Measurements from ENCODE around the gene TMEM41B. TPM values are rescaled to one million over a fixed set of nuclear protein-coding genes. Genes with fewer than 3 reads are reported as not detected.
"Not testable (repeated sequence)": the region's sequence is repeated elsewhere in the genome, so short reads cannot be mapped to it uniquely, and the experiment has no call there.

Gene TMEM41B, protein sequence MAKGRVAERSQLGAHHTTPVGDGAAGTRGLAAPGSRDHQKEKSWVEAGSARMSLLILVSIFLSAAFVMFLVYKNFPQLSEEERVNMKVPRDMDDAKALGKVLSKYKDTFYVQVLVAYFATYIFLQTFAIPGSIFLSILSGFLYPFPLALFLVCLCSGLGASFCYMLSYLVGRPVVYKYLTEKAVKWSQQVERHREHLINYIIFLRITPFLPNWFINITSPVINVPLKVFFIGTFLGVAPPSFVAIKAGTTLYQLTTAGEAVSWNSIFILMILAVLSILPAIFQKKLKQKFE
- polyA plus RNA-seq (2013, experiment 1 of 2; ENCODE audit: insufficient read length): 26.9 TPM
- 26.7 TPM for polyA plus RNA-seq (2013, experiment 2 of 2; ENCODE audit: insufficient read length)

DNA sequence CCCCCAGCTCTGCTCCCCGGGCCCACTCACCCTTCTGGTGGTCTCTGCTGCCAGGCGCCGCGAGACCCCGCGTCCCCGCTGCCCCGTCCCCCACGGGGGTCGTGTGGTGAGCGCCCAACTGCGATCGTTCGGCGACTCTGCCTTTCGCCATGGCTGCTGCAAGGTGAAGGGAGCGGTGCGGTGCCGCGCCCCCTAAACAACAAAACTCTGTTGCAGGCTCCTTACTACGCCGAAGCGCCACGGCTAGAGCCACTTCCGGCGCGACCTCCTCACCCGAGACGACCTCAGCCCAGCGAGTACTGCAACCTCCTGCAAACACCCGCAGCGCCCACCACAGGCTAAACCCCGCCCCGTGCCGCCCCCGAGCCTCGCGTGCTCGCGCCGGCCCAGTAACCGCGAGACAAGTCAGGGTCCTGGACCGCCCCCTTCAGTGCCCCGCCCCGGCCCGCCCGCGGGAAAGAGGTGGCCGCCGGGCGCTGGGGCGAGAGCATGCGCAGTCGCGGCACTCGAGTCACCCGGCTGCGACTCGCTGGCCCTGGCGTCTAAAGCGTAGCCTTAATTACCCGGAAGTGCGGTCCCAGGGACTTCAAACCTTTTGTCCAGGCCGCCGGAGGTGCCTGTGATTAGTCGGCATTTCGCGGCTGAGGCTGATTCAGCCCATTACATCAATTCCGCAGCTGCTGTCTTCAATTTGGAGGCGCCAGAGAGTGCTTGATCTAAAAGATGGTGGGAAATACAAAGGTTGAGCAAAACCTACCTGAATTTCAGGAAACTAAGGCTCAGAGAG is at the start of gene TMEM41B:
Gene TMEM41B, minus strand, starts transcription at position 303 of the 787 bp plus-strand sequence. Its CDS starts 152 bp downstream, at position 151.
- peak; percentile 99 for DNase-seq

DNA sequence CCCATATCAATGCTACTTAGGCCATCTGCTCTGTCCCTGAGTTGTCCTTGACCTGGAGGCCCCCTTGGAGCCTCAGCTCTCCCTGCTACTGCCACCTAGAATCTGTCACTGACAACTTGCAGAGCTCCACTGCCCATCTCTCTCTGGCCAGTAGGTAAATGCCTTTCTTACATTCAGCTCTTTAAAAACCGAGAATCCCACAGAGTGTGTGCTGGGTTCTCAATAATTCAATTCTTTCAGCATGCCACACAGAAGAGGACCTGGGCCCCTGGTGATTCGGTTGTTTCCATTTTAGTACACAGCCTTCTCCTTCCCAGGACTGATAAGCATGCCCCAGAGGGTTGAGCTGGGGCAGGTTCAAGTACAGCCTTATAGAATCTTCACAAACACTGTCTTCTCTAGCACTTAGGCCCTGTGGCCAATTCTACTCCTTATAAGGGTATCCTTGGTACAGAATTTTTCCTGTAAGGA is 48.0 kb upstream of the TMEM41B start:
- peak; percentile 52 for DNase-seq

DNA sequence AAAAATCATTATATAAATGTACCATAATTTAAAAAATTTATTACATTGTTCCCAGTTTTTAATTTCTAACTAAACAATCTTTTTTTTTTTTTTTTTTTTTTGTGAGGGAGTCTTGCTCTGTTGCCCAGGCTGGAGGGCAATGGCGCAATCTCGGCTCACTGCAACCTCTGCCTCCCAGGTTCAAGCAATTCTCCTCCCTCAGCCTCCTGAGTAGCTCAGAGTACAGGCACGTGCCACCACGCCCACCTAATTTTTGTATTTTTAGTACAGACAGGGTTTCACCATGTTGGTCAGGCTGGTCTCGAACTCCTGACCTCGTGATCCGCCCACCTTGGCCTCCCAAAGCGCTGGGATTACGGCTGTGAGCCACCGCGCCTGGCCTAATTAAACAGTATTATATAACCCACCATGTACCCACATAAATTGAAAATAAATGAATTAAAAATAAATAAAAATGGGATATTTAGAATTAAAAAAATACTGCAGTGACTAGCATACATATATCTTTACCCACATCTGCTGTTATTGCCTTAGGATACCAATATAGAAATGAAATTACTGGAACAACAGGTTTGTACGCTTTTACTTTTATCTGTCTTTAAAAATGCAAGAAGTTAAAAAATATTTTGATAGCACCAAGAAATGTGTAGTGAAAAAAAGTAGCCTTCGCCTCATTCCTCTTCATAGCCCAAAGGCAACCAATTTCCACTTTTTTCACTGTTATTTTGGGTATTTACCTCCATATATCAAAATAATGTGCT is 46.6 kb upstream of the TMEM41B start:
- not testable (repeated sequence) for DNase-seq

DNA sequence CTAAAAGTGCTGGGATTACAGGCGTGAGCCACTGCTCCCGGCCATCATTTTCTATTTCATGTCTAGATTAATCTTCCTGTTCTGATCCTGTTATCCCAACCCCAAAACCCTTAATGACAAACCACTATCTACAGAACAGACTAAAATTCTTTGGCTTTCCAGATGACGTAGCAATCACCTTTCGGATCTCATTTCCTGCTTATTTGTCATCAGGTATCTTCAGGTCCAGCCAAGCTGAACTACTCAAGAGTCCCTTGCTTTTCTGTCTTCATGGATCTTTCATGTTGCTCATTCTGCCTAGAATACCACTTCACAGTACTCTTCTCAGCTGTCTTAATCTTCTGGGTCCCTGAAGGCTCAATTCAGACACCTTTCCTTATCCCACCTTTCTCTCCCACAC is 42.6 kb upstream of the TMEM41B start:
- no peak for DNase-seq

DNA sequence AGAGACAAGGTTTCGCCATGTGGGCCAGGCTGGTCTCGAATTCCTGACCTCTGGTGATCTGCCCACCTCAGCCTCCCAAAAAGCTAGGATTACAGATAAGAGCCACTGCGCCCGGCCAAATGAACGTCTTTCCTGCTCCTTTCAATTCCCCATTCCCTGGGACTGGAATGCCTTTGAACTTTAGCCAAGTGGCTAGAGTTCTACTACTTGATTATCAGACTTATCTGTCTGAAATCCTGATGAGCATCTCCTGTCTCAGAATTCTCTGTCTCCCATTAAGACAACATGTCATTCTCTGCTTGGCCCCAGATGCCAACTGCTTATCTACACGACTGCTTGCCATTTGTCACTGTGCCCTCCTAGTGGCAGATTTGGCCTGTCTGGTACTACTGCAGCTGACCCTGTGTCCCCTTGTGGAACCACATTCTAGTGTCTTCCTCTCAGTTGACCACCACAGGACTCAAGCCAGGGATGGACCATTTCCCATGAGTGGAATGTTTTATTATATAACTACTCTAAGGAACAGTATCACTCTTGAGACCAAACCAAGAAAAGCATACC is 37.0 kb upstream of the TMEM41B start:
- DNase-seq: no peak

DNA sequence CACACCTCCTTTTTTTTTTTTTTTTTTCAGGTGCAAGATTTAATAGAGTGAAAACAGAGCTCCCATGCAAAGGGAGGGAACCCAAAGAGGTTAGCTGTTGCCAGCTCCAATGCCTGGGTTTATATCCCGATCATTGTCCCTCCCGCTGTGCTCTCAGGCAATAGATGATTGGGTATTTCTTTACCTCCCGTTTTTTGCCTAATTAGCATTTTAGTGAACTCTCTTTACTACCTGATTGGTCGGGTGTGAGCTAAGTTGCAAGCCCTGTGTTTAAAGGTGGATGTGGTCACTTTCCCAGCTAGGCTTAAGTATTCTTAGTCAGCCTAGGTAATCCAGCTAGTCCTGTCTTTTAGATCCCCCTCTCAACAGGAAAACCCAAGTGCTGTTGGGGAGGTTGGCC is 33.4 kb upstream of the TMEM41B start:
- not testable (repeated sequence) for DNase-seq

DNA sequence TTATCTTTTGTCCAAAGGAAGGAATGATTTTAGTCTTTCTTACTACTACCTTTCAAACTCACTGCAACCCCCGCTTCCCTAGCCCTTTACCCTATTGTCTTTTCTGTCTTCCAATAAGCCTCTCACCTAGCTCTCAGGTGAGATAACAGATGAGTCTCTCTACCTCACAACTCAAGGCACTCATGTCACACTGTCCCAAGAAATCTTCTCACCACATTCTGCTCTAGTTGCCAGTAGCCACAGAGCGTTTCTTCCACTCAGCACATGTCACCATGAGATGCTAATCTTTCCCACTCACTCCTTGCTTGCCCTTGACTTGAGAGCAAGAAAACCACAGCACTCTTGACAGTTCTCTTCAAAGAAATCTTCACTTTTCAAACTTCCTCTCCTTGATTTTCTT is 32.7 kb upstream of the TMEM41B start:
- DNase-seq: no peak

DNA sequence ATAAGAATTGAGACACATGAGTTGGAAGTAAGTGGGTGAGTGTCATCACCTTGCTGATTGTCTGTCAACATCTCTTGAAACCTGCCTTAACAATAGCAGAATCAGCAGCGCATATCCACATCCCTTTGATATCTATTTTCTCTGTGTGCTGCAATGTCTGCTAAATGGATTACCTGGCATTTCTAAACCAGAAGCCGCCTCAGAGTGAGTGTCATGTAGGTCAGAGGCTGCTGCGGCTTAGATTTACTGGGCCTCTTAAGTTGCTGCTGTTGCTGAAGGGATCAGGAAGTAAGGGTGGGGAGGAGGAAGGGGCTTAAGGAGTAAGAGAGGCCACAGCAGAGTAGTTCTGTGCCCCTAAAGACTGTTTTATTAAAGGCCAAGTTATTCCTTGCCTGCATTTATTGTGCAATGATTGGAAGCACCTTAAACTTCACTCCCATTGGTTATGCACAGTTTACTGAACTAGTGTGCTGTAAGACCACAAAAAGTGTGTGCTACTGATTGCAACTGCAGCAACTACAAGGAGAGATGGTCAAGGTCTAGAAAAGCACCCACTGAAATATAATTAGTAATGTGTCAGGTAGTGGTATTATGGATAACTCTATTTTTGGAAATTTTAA is 29.8 kb upstream of the TMEM41B start:
- no peak for DNase-seq

DNA sequence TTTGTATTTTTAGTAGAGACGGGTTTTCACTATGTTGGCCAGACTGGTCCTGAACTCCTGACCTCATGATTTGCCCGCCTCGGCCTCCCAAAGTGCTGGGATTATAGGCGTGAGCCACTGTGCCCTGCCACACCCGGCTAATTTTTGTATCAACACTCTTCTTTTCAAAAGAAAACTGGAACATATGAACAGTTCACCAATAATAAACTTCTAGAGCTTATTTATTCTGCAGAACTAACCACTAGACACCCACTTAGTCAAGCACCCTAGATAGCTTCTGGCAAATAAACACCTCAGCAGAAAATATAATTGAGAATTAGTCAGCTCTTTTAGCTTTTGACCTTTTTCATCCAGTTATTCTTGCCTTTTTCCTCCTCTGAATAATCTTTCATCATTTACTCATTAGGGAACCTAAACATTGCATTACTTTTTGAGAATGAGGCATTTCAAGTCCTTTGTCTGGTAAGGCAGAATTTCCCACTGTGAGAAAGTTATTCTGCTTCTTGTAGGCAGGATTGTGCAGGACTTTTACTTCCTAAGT is 27.3 kb upstream of the TMEM41B start:
- no peak for DNase-seq

DNA sequence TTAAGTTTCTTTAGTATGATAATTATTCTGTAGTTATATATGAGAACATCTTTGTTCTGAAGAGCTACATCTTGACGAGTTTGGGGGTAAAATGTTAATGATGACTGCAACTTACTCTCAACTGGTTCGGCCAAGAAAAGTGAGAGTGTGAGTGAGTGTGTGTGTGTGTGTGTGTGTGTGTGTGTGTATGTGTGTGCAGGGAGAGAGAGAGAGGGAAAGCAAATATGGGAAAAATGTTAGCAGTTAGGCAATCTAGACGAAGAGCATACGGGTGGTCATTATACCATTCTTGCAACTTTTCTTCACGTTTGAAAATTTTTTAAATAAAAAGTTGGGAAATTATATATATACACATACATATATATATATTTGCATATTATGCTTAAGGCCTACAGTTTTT is 18.3 kb upstream of the TMEM41B start:
- peak; percentile 36 for DNase-seq

DNA sequence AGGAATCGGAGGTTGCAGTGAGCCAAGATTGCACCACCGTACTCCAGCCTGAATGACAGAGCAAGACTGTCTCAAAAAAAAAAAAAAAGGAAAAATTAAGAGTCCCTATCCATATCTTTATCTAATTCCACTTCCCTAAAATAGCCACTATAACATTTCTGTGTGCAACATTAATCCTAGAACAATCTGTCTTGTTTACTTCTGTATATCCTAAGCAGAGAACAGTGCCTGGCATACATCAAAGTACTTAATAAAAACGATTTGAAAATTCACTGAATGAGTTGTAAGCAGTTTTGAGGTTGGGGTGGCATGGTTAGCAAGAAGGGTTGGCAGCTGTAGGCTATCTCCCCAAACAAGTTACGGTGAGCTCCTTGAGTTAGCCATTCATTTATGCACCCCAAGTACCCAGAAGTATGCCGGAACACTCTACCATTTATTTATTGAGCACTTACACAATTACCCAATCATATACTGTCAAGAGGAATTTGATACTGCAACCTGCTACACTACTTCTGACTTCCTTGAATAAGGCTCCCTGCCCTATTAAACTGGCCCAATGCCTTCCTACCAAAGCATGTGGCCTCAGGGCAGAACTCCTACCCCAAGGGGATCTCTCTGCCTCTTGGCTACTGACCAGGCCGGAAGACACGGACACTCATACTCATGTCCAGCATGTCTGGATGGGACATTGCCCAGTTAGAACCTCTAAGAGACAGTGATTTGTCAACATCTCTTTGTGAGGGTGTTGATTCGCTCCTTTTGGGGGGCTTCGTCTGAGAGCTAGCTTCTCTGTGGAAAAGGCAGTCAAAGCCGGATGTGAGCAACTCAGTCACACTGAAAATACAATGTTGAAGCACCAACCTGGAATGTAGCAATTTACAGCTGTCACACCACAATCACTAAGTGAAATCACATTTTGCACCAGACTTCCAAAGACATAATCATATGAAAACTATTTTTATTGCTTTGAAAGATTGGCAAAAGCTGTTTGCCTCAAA is 16.3 kb upstream of the TMEM41B start:
- DNase-seq: peak; percentile 97

DNA sequence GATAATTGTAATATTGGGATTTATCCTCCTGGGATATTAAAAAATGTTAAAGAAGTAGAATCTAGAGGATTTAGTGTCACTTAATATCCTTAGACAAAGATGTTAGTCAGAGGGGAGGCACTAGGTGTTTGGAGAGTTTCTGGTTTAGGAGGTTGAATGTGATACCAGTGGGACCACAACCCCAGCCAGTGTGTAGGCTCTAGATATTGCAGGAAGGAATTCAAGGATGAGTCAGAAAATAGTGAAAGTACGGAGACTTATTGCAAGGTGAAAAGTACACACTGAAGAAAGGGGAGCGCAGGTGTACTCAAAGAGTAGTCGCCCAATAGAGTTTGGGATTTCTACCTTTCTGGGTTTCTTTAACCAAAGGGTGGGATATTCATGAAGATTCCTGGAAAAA is 5.7 kb upstream of the TMEM41B start:
- no peak for DNase-seq

DNA sequence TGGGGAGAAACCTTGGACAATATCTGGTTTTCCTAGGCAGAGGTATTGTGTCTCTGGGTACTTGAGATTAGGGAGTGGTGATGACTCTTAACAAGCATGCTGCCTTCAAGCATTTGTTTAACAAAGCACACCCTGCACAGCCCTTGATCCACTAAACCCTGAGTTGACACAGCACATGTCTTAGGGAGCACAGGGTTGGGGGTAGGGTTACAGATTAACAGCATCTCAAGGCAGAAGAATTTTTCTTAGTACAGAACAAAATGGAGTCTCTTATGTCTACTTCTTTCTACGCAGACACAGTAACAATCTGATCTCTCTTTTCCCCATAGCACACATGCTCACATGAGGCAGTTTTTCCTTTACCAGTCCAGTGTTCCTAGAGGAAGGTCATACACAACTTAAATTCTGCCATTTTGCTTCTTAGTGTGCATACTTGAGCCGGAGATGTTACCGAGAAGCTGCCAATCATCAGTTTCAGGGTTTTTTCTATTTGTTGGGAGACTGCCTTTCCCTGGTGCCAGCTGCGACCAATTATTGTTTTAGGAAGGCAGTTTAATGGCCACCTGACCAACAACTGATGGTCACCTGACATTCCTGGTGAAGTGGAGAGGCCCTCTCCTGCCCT is 5.1 kb upstream of the TMEM41B start:
- DNase-seq: not testable (repeated sequence)

DNA sequence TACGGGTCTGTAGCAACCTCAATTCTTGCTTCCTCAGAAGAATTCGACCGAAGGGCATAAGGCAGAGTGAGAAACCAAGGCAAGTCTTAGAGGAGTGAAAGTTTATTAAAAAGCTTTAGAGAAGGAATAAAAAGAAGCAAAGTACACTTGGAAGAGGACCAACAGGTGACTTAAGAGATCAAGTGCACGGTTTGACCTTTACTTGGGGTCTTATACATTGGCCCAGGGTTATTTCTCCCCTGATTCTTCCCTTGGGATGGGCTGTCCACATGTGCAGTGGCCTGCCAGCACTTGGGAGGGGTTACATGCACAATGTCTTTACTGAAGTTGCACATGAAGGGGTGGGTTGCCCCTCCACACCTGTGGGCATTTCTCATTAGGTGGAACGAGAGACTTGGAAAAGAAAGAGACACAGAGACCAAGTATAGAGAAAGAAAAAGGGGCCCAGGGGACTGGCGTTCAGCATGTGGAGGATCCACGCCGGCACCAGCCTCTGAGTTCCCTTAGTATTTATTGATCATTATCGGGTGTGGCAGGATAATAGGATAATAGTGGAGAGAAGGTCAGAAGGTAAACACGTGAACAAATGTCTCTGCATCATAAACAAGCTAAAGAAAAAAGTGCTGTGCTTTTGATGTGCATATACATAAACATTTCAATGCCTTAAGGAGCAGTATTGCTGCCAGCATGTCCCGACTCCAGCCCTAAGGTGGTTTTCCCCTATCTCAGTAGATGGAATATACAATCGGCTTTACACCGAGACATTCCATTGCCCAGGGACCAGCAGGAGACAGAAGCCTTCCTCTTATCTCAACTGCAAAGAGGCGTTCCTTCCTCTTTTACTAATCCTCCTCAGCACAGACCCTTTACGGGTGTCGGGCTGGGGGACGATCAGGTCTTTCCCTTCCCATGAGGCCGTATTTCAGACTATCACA is 4.3 kb upstream of the TMEM41B start:
- DNase-seq: not testable (repeated sequence)

DNA sequence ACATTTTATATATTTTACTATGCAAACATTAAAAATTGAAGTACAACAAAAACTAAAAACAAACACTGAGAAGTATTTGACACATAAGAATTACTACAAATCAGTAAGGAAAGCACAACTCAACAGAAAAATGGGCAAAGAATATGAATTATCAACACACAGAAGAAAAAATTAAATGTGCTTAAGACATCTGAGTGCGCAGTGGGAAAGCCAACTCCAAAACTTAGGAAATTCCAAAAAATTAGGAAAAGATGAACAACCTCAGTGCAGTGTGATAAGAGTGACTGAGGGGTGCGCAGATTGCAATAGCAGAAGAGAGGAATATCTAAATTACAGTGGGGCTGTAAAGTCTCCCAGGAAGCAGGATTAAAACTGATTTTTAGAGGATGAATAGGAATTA is 1.9 kb upstream of the TMEM41B start:
- DNase-seq: no peak

DNA sequence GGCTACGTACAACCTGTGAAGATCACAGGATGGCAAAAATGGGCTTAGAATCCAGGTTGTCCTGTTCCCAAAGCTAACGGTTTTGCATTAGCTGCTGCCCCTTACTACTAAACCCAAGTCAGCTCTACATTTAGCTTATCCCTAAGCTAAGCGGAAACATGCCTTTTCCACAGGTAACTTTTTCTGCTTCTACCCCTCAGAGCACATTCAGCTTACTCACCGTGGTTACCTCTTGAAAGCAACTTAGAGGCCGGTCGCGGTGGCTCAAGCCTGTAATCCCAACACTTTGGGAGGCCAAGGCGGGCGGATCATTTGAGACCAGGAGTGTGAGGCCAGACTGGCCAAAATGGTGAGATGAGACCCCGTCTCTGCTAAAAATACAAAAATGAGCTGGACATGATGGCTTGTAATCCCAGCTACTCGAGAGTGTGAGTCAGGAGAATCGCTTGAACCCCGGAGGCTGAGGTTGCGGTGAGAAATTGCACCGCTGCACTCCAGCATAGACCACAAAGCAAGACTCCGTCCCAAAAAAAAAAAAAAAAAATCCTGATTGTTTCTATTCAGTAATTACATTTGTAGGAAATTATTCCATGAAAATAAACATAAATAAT is 790 bp upstream of the TMEM41B start:
- DNase-seq: peak; percentile 29

DNA sequence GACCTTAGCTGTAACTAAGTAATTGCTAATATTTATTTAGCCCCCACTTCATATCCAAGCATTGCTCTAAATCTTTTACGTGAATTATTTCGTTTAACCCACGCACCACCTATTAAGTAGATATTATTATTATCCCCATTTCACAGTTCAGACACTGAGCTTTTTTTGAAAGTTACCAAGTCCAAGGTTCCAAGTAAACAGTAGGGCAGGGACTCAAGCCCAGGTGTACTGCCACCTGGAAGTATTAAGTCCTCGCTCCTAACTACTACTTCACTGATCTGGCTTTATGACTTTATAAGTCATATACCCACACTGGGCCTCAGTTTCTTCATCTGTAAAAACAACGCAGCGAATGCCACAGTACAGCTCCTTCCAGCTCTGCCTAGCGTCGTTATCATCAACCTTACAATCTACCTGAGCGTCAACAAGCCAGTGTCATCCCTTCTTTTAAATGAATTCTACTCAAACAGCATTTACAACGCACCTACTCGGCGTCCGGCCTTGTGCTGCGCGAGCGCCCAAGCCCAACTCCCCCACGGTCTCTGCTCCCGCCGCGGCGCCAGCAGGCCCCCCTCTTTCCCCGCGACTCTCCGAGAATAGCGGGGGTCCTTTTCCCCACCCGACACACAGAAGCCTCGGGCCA is 624 bp downstream of the TMEM41B start:
- DNase-seq: no peak
